ENCODE results near the gene GMPR.

The GMPR gene

DNA sequence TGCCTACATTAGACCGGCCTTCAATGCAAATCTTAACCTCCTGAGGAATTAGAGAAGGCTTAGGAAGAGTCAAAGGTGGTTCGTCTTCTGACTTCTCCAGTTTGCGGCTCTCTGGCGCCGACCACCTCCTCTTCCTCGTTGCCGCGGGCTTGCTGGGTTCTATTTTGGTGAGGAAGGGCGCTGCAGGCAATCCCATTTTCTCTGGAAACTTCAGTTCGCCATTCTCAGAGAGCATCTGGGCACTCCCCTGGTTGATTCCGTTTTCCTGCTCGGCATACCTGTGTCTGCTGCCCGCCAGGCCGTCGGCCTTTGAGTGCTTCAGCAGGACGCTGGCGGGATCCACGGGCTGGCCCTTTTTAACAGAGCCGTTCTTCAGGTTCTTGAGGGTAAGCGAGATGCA is 67.9 kb downstream of the GMPR start:
- DNase-seq, result no peak

DNA sequence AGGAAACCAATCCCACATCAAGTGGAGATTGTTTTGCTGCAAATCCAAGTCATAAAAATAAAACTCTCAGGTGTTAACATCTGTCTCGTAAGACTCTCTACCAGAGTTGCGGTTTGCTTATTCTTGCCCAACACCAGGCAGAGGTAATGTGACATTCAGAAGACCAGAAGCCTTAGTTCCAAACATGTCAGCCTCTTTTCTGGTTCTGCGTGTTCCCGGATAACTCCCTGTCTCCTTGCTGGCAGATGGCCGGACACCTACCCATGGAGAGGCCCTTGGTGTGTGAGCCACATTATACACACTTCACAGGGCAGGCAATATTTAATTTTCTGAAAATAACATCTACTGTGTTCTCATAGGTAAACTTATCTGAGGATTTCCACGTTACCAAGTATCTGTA is 73.4 kb downstream of the GMPR start:
- DNase-seq, result no peak

DNA sequence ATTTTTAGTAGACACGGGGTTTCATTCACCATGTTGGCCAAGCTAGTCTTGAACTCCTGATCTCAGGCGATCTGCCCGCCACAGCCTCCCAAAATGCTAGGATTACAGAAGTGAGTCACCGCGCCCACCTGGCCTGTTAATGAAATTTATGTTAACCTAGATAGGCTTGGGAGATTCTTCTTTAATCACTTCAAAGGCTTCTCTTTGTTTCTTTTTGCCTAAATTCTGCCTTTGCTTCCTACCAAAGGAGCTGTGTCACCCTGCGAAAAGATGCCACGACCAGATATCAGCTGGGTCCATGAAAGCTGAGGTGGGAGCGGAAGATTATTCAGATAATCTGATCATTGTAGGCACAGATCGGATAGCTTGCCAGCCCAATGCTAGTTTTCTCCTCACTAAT is 75.3 kb downstream of the GMPR start:
- no peak for DNase-seq

DNA sequence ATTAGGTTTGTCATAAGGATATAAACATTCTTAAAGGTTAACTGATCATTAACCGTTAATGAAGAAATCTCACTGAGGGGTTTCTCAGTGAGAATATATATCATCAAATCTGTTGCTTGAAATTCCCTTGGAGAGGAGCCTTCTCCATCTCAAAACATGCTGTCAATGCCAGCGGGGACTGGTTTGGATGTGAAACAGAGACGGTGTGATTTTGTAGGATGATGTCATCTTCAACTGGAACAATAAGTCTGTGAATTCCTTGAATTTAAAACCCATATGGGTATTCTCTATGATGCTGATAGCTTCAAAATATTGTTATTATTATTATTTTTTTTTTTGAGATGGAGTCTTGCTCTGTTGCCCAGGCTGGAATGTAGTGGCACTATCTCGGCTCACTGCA is 75.9 kb downstream of the GMPR start:
- DNase-seq, result no peak

- no peak for DNase-seq
These were observed 78.4 kb downstream of the GMPR start for GRCh38 chr6:16316741-16317251.

GRCh38 chr6:16318538-16318937 is 80.2 kb downstream of the GMPR start:
- DNase-seq, result no peak

DNA sequence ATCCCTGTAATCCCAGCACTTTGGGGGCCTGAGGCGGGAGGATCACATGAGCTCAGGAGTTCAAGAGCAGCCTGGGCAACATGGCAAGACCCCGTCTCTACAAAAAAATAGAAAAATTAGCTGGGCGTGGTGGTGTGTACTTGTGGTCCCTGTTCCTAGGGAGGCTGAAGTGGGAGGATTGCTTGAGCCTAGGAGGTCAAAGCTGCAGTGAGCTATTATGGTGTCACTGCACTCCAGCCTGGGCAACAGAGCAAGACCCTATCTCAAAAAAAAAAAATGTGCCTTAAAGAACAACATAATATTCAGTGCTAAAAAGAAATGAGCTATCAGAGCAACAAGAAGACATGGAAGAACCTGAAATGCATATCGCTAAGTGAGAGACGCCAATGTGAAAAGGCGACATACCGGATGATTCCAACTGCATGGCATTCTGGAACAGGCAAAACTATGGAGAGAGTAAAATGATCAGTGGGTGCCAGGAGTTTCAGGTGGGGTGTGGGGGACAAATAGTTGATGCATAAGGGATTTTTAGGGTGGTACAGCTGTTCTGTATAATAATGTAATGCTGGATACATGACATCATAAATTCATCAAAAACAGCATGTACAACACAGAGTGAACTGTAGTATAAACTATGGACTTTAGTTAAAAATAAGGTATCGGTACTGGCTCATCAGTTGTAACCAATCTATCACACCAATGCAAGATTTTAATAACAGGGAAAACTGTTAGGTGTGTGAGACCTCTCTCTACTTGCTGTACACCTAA is 80.8 kb downstream of the GMPR start:
- DNase-seq, result no peak

GRCh38 chr6:16319813-16320532 is 81.6 kb downstream of the GMPR start:
- DNase-seq, result no peak

GRCh38 chr6:16320533-16321340 is 82.3 kb downstream of the GMPR start:
- no peak for DNase-seq

DNA sequence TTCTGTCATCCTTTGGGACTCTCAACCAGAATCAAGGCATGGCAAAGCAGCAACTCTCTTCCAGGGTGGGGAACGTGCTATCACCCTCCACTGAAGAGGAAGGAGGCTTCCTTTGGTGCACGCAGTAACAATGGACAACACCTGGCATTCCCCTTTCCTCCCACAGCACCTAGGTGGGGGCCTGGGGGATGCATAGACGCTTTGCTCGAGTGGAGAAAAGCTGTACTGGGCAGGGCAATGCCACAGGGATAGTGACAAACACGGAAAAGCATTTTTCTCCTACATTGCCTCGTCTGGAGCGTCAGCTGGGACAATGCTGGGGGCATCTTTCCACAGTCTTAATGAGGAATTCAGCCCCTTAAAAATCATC is 82.9 kb downstream of the GMPR start:
- no peak for DNase-seq

DNA sequence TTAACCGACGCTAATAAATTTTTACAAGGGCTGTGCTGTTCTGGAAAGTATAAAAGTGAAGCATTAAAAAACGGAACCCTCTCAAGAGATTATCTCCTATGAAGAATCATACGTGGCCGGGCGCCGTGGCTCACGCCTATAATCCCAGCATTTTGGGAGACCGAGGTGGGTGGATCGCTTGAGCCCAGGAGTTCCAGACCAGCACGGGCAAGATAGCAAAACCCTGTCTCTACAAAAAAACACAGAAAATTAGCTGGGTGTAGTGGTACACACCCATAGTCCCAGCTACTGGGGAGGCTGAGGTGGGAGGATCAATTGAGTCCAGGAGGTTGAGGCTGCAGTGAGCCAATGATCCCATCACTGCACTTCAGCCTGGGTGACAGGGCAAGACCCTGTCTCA is 83.4 kb downstream of the GMPR start:
- DNase-seq, result no peak

- peak; percentile 55 for DNase-seq
These were observed 84.4 kb downstream of the GMPR start for GRCh38 chr6:16322666-16323312.

DNA sequence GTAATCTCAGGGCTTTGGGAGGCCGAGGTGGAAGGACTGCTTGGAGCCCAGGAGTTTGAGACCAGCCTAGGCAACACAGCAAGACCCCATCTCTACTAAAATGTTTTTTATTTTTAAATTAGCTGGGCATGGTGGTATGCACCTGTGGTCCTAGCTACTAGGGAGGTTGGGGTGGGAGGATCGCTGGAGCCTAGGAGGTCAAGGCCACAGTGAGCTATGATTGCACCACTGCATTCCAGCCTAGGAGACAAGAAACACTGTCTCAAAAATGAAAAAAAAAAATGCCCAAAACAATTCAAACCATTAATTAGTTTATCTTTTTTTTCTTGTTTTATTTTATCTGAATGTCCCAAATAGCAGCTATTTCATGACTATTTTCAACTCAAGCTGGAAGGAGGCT is 85.8 kb downstream of the GMPR start:
- DNase-seq, result no peak

DNA sequence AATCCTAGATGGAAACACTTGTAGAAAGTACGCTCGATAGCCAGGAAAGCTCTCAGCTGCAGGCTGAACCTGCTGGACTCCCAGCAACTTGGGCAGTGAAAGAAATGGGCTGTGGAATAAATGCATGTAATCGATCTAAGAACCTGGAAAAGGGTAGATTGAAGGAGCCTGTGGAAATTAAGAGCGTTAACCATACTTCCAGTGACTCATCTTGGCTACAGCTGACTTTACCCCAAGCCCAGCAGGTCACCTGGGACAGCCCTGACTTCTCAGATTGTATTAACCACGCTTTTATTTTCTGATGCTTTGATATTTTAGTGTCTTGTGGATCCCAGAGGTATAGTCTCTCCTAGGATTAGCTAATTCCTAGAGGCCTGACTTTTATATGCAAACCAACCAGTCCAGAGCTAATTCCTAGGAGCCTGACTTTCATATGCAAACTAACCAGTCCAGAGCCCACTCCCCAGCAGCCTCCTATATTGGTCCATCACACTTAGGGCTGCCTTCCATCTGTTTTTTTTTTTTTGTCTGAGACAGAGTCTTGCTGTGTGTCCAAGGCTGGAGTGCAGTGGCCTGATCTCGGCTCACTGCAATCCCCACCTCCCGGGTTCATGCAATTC is 86.3 kb downstream of the GMPR start:
- no peak for DNase-seq

DNA sequence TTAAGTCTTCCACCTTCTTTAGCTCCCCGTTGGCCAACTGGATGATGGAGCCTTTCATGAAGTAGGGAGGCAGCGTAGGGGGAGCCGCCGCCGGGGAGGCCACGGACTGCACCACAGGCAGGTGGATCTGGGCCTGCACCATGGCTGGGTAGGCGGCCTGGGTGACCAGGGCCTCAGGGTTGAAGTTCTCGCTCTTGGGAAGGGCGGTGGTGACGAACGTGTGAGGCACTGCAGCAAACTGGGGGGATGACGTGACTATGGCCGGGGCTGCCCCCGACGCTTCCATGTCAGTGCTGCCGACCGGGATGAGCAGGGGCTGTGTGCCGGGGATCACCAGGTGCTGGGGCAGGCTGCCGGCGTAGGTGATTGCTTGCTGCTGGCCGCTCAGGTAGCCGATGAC is 88.1 kb downstream of the GMPR start:
- DNase-seq, result no peak

DNA sequence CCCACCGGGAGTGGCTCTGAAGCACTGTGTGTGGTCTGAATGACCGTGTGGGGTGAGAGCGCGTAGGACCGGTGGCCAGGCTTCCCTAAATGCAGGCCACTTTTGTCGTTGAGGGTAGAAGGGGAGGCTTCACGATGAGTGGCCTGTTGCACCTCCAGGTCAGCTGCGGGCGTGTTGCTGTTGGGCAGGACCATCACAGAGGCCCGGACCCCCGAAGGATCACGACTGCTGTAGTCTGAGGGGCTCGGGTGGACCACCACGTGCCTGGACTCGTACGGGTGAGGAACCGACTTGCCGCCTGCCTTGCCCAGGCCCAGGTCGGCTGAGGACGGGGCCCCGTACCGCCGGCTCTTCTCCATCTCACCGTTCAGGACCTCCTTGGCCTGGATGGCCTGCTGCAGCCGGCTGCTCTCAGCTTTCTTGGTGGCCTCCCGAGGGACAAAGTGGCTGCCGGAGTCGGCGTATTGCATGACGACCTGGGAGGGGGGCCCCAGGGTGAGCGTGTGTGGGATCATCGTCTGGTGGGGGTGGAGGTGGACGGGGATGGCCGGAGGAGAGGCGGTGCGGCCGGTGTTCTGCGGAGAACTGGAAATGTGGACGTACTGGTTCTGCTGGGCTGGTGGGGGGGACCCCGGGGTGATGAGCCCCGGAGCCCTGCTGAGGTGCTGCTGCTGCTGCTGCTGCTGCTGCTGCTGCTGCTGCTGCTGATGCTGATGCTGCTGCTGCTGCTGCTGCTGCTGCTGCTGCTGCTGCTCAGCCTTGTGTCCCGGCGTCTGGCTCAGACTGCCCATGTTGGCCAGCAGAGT is 88.8 kb downstream of the GMPR start:
- DNase-seq, result no peak

DNA sequence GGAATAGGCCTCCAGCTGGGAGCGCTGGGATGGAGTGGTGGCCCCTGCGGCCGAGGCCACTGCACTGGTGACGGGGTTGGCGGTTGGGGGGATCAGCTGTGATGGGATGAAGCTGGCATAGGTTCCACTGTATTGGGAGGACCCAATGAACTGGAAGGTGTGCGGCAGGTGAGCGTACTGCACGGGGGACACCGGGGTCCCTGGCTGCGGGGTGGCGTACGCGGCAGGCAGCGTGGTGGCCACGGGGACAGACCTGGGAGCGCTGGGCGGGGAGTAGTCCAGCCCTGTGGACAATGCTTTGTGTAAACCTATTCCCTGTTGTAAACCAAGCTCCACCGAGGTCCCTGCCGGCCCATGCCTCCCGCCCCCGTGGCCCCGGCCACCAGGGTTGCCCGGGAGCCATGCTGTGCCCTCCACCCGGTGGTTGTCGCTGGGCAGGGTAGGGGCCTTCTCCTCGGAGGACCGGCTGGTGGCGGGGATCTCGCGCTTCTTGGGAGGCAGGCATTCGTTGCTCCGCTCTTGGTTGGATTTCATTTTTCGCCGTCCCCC is 89.5 kb downstream of the GMPR start:
- DNase-seq, result no peak

DNA sequence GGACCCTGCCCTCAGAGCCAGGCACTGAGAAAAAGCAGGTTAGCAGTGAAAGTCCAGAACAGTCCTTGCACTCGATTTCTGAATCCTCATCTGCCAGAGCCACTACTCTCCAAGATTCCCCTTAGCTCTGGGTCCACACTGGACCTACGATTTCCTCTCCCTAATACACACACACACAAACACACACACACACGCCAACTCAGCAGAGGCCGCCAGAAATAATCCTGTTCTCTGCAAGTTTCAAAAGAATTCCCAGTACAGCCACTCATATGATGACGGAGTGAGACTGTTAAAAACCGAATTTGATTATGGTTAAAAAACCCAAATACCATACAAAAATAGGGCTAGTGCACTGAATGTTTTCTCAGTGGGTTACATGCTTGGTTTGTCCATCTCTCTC is 90.8 kb downstream of the GMPR start:
- no peak for DNase-seq

GRCh38 chr6:16331384-16332174 is 93.2 kb downstream of the GMPR start:
- DNase-seq, result no peak

GRCh38 chr6:16332175-16332542 is 93.8 kb downstream of the GMPR start:
- no peak for DNase-seq

GRCh38 chr6:16333580-16333979 is 95.2 kb downstream of the GMPR start:
- DNase-seq, result no peak

Data from activated gamma-delta T cell (primary cell).